Lower lobe of right lung (tissue), 2 donors: ENCODE measurements around the gene FUZ. TPM values are rescaled to one million over a fixed set of nuclear protein-coding genes. Genes with fewer than 3 reads are reported as not detected.

Source experiments
- ATAC-seq, 2 donors: fragments of 200-7000 bp; cut with Tn5 transposase; one replicate each; pipeline ENCODE4 v1.9.1; 2020 to 2022; ENCODE audit warnings: mild to moderate bottlenecking in 2 of 2, moderate library complexity in 2 of 2
- DNase-seq: peaks from one replicate; pipeline ENCODE4 v3.0.0-alpha.2; 2020
- H3K27ac ChIP-seq: fragments of 200-600 bp; one replicate; pipeline ENCODE4 v1.8.0; 2022
- H3K27me3 ChIP-seq: fragments of 200-600 bp; one replicate; pipeline ENCODE4 v1.8.0; 2022; ENCODE audit warnings: low read depth
- H3K36me3 ChIP-seq: fragments of 200-600 bp; one replicate; pipeline ENCODE4 v1.8.0; 2022; ENCODE audit warnings: mild to moderate bottlenecking
- H3K4me1 ChIP-seq: fragments of 200-600 bp; one replicate; pipeline ENCODE4 v1.8.0; 2022
- H3K4me3 ChIP-seq: fragments of 200-600 bp; one replicate; pipeline ENCODE4 v1.8.0; 2022; ENCODE audit warnings: mild to moderate bottlenecking
- H3K9me3 ChIP-seq: fragments of 200-600 bp; one replicate; pipeline ENCODE4 v1.8.0; 2022
- intact Hi-C: fragments of 100-400 bp; cut with DNase I; formaldehyde crosslinking; loops from one replicate; pipeline ENCODE4 v1.11.0; 2022
- total RNA-seq: library from RNA; stranded (reverse); fragmentation: NEBNext Ultra II Directional; extraction: Animal tissue kit (Norgen Biotek cat#: 25700); gene quantifications from one replicate; pipeline ENCODE4 v1.2.1, GENCODE V29; 2021
- TF ChIP-seq, protein P1 (sequence below): fragments of 200-600 bp; IDR thresholded peaks from one replicate; pipeline ENCODE4 v1.8.0; 2022; ENCODE audit warnings: antibody characterized with exemption, mild to moderate bottlenecking
- donor health status: DM: no; HTN: yes; CAD: no; lungs with severe emphysema.

The FUZ gene
- total RNA-seq, 1 donor from 2014 or later, result 24.0 TPM

DNA sequence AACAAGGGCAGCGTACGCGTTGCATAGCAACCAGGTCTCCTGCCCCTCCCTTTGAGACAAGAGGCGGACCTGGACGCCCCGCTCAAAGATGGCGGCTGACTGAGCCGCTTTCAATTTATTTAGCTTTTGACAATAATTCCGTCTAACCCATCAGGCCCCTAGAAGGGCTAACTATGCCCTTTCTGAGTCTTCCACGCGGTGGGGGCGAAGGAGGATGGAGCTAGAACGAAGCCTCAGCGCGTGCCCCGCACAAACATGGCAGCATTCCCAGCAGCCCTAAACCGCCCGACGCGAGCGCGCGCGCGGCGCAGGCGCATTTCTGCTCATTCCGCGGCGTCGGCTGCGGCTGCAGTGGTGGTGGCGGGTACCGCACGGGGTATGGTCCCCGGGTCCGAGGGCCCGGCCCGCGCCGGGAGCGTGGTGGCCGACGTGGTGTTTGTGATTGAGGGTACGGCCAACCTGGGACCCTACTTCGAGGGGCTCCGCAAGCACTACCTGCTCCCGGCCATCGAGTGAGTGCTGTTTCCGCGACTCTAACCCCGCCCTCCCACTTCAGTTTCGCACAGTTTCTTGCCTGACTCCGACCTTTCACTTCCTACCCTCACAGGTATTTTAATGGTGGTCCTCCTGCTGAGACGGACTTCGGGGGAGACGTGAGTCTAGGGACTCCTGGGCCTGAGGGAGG, 5.0 kb upstream of the FUZ start, which contains the start of gene MED25:
TSS of gene MED25 (plus strand) at position 326 of the 685 bp plus-strand sequence. CDS start at position 379, 53 bp downstream.
- H3K36me3 ChIP-seq, result peaks cover 10% of the 10 kb centered on the region
- ATAC-seq (peak; percentile 87 to 90), DNase-seq (peak; percentile 91)
- no peaks in the 10 kb centered on the region for H3K9me3 ChIP-seq
- peaks cover 20% of the 10 kb centered on the region for H3K4me1 ChIP-seq
- H3K4me3 ChIP-seq, result peak within 1 kb of the TSS; percentile 72
- intact Hi-C loops, result no loop called here
- TF ChIP-seq, protein P1, sequence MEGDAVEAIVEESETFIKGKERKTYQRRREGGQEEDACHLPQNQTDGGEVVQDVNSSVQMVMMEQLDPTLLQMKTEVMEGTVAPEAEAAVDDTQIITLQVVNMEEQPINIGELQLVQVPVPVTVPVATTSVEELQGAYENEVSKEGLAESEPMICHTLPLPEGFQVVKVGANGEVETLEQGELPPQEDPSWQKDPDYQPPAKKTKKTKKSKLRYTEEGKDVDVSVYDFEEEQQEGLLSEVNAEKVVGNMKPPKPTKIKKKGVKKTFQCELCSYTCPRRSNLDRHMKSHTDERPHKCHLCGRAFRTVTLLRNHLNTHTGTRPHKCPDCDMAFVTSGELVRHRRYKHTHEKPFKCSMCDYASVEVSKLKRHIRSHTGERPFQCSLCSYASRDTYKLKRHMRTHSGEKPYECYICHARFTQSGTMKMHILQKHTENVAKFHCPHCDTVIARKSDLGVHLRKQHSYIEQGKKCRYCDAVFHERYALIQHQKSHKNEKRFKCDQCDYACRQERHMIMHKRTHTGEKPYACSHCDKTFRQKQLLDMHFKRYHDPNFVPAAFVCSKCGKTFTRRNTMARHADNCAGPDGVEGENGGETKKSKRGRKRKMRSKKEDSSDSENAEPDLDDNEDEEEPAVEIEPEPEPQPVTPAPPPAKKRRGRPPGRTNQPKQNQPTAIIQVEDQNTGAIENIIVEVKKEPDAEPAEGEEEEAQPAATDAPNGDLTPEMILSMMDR, result peak; percentile 42
- H3K27ac ChIP-seq, result peak within 1 kb of the TSS; percentile 96
- H3K27me3 ChIP-seq, result no peaks in the 10 kb centered on the region

- peak overlapping the region; percentile 96 for H3K27ac ChIP-seq
- H3K36me3 ChIP-seq, result peaks cover 4% of the 10 kb centered on the region
- ATAC-seq (no peak), DNase-seq (peak; percentile 56)
- intact Hi-C loops, result no loop called here
- no peaks in the 10 kb centered on the region for H3K9me3 ChIP-seq
- peak overlapping the region; percentile 72 for H3K4me3 ChIP-seq
- peaks cover 29% of the 10 kb centered on the region for H3K4me1 ChIP-seq
- TF ChIP-seq, protein P1, result no peak
- no peaks in the 10 kb centered on the region for H3K27me3 ChIP-seq
These were observed 3.5 kb upstream of the FUZ start for GRCh38 chr19:49816590-49816989.

GRCh38 chr19:49814010-49814409, 918 bp upstream of the FUZ start:
- Histone ChIP-seq H3K9me3 (no peaks in the 10 kb centered on the region), H3K27ac (peak overlapping the region; percentile 90), H3K4me1 (peaks cover 29% of the 10 kb centered on the region), H3K4me3 (peak overlapping the region; percentile 66), H3K27me3 (no peaks in the 10 kb centered on the region), H3K36me3 (no peaks in the 10 kb centered on the region)
- TF ChIP-seq, protein P1, result no peak
- intact Hi-C loops, result no loop called here
- no peak for DNase-seq
- no peak for ATAC-seq

GRCh38 chr19:49812452-49812996, 568 bp downstream of the FUZ start:
- DNase-seq, result no peak
- Histone ChIP-seq H3K27me3 (no peaks in the 10 kb centered on the region), H3K4me3 (peak overlapping the region; percentile 66), H3K27ac (peak overlapping the region; percentile 90), H3K4me1 (peaks cover 27% of the 10 kb centered on the region), H3K9me3 (no peaks in the 10 kb centered on the region), H3K36me3 (no peaks in the 10 kb centered on the region)
- TF ChIP-seq, protein P1, result no peak
- ATAC-seq, result no peak
- intact Hi-C loops, result no loop called here

- DNase-seq (no peak), ATAC-seq (no peak)
- peaks cover 23% of the 10 kb centered on the region for H3K4me1 ChIP-seq
- H3K27ac ChIP-seq, result no peak overlapping the region
- H3K4me3 ChIP-seq, result no peak overlapping the region
- H3K27me3 ChIP-seq, result no peaks in the 10 kb centered on the region
- TF ChIP-seq, protein P1, result no peak
- no peaks in the 10 kb centered on the region for H3K36me3 ChIP-seq
- intact Hi-C loops, result no loop called here
- no peaks in the 10 kb centered on the region for H3K9me3 ChIP-seq
These were observed 1.8 kb downstream of the FUZ start for GRCh38 chr19:49811328-49811727.
